Effector CD8-positive, alpha-beta T cell (primary cell): ENCODE data around the gene UBTD2.

Source experiments
- DNase-seq: peaks from one replicate; lab custom pipeline; 2025; lab: John Stamatoyannopoulos, UW

UBTD2 gene

GRCh38 chr5:172194985-172195774, 88.4 kb downstream of the UBTD2 start:
- DNase-seq, result no peak

GRCh38 chr5:172193872-172194271, 89.7 kb downstream of the UBTD2 start, which contains the start of gene EFCAB9:
Gene EFCAB9 (plus strand): TSS chr5:172194172. CDS start chr5:172194173, 1 bp downstream.
- DNase-seq, result no peak

GRCh38 chr5:172189693-172190296, 93.8 kb downstream of the UBTD2 start:
- no peak for DNase-seq

DNA sequence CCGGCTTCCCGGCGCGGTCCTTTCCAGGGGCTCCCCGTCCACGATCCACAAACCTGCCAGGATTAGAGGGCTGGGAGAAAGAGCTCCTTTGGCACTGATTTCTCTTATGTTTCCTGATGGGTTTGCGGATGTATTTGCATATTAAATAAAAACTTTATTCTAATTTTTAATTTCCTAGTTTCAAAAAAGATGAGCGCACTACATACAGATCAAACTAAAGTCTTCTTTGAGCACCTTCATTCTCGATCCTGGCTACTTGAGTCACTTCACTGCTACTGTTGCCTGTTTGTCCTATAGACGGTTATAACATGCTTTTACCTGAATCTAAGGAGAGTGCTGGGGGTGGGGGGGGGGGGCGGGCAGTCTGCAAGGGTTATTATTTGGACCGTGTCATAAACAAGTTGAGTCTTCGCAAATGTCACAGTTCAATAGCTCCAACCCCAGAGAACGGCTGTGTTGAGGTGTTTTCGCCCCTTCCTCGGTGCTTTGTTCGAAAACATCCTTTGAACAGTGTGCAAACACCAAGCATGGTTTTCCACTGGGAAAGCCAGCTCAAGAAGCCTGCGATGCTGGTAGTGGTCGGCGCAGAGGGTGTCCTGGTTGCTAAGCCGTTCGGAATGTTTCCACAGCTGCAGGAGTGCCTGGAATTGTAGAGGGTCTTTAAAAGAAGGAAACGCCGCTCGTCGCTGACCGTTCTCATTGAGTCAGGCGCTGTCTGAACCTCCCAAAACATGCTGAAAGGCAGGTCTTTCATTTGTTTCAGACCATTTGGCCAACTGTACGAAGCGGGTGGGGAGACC, 94.5 kb downstream of the UBTD2 start:
- no peak for DNase-seq

DNA sequence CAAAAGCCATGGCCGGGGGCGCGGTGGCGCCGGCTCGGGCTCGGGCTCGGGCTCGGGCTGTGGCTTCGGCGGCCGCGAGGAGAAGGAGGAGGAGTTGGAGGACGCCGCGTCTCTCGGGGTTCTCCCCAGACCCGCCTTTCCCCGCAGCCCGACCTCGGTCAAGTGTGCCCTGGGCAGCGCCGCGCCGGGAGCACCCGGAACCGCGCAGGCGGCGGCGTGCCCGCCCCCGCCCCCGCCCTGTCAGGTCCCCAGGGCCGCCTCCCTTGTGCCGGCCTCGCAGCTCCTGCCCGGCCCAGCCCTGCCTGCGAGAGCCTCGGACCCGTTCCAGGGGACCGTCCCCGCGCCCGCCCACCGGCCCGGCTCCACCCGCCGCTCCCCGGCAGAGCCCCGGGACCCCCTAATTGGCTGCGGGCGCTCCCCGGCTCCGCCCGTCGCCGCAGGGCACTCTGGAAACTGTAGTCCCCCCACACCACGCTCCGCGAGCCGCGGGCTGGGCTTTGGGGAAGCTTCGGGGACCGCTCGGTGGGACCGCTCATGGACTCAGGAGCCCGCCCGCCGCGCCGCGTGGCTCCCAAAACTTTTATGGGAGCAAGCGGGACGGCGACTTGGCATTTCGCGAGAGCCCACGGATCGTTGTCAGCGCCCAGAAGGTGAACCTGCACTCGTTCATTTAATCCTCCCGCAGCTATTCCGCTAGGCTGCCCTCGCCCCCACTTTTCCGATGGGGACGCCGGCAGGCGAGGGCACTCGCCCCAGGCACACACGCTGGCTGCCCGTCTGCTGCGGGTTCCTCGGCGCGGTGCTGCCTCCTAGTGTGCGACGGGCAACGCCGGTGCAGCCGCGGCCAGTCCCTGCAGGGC, 95.3 kb downstream of the UBTD2 start, which contains the start of gene STK10:
STK10 (minus strand) TSS at position 192 of the 860 bp plus-strand sequence; CDS start at position 10, 182 bp downstream.
- peak; percentile 80 for DNase-seq

- DNase-seq, result peak; percentile 52
These were observed 96.2 kb downstream of the UBTD2 start for GRCh38 chr5:172187118-172188032.

GRCh38 chr5:172186114-172186695, 97.4 kb downstream of the UBTD2 start:
- DNase-seq, result no peak

DNA sequence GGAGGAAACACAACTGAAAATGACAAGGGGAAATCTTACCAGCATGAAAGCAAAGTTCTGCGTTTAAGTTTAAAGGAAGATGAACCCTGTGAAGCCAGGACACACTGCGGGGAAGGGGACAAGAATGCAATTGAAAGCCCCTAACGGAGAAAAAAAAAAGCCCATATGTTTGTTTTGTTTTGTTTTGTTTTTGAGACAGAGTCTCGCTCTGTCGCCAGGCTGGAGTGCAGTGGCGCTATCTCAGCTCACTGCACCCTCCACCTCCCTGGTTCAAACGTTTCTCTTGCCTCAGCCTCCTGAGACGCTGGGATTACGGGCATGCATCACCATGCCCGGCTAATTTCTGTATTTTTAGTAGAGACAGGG, 98.5 kb downstream of the UBTD2 start:
- no peak for DNase-seq

DNA sequence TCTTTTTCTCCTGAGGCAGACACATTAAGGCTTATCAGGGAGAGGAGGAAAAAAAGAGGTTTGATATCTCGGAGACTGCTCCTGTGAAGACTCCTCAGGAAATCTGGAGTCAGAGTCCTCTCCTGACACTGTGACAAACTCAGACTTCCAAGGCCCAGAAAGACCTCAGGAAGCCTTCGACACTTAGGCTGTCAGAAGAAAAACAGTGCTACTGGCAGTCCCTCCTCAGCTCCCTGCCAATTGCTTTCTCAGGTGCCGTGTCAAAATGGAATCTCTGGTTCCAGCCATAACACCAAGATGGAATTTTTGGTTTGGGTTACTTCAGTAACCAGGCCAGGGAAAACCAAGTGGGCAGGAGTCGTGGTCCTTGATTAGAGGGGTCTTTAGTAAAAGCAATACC, 99.7 kb downstream of the UBTD2 start:
- no peak for DNase-seq

- DNase-seq, result no peak
These were observed 101.3 kb downstream of the UBTD2 start for GRCh38 chr5:172182291-172182690.

DNA sequence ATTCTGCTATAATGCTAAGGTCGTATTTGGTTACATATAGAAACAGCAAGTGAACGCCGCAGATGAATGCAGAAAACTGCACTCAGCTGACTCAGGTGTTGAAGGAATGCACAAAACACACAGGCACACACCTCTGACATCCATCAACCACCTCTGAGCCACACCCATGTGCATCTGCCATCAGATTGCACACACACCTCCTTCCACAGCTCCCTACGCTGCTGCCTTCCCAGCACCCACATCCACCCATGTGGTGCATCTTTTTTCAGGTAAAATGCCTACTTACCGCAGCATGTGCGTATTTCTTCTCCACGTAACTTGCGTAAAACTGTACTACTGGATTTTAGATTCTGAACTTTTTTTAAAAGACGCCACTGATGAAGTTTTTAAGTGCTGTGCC, 102.6 kb downstream of the UBTD2 start:
- no peak for DNase-seq

DNA sequence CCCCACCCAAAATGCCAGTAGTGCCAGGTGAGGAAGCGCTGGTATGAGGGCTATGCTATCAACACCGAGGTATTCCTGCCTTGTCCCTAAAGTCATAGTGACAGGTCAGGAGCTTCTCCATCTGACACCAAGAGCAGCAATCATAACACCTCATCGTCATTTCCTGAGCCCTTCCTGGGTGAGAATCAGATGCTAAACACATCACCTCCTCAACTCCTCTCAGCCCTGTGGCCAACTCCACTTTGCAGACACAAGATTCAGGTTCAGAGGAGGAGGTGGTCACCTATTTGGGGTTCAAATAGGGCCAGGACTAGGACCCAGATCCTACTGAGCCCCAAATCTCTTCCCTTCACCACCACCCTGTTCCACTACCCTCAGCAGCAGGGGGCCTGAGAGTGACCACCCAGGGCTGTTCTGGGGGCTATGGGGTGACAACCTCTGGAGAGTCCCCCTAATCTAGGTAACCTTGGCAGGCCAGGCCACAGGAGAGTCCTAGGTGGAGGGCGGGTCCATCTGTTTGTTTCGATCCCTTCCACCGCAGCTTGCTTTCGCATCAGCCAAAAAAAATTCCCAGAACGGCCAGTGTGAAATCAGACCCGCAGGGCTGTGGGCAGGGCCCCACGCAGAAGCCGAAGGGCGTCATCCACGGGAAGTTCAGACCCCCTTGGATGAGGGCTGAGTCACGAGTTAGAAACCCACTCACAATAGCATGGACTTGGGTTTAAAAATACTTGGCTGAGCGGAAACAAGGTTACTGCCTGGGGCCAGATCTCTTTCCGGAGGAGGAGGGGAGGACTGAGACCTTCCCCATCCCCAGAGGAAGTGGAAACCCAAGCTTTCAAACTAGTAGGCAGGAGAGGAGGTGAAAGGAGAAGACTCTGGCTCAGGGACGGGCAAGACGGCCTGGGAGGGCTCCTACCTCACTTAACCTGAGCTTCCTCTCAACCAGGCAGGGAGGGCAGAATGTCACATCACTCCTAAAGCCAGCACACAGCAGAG, 104.3 kb downstream of the UBTD2 start:
- peak; percentile 33 for DNase-seq

DNA sequence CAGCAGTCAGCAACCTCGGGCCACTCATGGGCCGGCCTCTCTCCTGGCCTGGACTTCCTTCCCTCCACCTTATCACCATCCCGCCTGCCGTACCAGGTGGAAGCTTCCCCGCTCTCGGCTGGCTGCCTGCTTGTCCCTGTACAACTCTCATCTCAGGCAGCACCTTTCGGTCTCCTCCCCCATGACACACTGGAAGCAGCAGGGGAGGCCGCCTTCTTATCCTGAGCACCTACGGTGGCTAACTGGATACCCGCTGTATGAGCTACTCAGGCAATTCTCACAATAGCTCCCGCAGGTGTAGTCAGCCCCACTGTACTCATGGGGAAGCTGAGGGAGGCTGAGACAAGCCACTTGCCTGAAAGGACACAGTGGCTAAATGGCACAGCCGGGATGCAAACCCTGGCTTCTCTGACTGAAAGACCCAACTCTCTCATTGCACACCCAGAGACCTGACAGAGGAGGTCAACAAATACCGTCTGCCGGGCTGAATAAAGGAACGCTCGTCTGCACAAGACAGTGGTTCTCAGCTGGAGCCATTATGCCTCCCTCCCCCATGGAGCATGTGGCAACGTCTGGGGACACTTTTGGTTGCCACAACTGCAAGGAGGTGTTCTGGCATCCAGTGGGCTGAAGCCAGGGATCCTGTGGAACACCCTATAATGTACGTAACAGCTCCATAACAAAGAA, 105.1 kb downstream of the UBTD2 start:
- DNase-seq, result no peak

DNA sequence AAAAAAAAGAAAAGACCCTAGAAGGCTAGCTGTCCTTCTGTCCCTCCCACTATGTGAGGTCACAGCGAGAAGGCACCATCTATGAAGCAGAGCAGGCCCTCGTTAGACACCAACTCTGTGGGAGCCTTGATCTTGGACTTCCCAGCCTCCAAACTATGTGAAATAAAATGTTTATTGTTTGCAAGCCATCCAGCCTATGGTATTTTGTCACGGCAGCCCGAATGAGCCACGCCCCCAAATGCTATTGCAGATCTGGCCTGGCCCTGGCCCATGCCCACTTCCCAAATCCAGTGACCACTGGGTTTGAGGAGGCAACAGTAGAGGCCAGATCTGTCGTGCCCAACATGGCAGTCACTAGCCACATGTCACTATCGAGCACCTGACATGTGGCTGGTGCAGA, 106.4 kb downstream of the UBTD2 start:
- no peak for DNase-seq

GRCh38 chr5:172175263-172175719, 108.3 kb downstream of the UBTD2 start:
- peak; percentile 72 for DNase-seq

- DNase-seq, result peak; percentile 31
These were observed 109.9 kb downstream of the UBTD2 start for GRCh38 chr5:172173564-172174153.

GRCh38 chr5:172172912-172173563, 110.5 kb downstream of the UBTD2 start:
- DNase-seq, result no peak
